Measurements from ENCODE around the gene OCLN.

GRCh38 chr5:69519285-69519684 lies 26.7 kb downstream of the OCLN start:
- TF ChIP-seq GATA2 (IDR thresholded peaks at IDR 0.05; ENCODE audit: low read depth, low read length) (no peak), GATA3 (IDR thresholded peaks at IDR 0.05; ENCODE audit: low read depth, low read length) (no peak)

All from SH-SY5Y (cell line).